NCI-H1436 treated with DMSO at 0.1 percent for 48 hours (cell line): Measurements from ENCODE around the gene TMEM151B.
"Not testable (repeated sequence)": the region's sequence is repeated elsewhere in the genome, so short reads cannot be mapped to it uniquely, and the experiment has no call there.

ENCODE experiments used
- DNase-seq: peaks from one replicate; lab custom pipeline; 2025; lab: John Stamatoyannopoulos, UW

The TMEM151B gene

GRCh38 chr6:44333942-44334341 is 63.7 kb downstream of the TMEM151B start:
- no peak for DNase-seq

GRCh38 chr6:44335631-44336030 is 65.4 kb downstream of the TMEM151B start:
- DNase-seq = no peak

- DNase-seq = peak; percentile 14
Observed at GRCh38 chr6:44338228-44339122, 68.2 kb downstream of the TMEM151B start.

GRCh38 chr6:44339301-44339700 is 69.1 kb downstream of the TMEM151B start:
- no peak for DNase-seq

GRCh38 chr6:44339763-44340625 is 69.7 kb downstream of the TMEM151B start:
- no peak for DNase-seq

- no peak for DNase-seq
Observed at GRCh38 chr6:44341095-44341890, 71.0 kb downstream of the TMEM151B start.

GRCh38 chr6:44342052-44342451 is 71.8 kb downstream of the TMEM151B start:
- peak; percentile 36 for DNase-seq

GRCh38 chr6:44342489-44342888 is 72.2 kb downstream of the TMEM151B start, which contains the start of gene SPATS1:
TSS of gene SPATS1 (plus strand) at chr6:44342650. CDS start at chr6:44343096, 446 bp downstream.
- DNase-seq = no peak

- DNase-seq = not testable (repeated sequence)
Observed at GRCh38 chr6:44346818-44347217, 76.6 kb downstream of the TMEM151B start.

GRCh38 chr6:44349904-44350649 is 79.8 kb downstream of the TMEM151B start:
- no peak for DNase-seq

- DNase-seq = not testable (repeated sequence)
Observed at GRCh38 chr6:44350650-44350994, 80.4 kb downstream of the TMEM151B start.

GRCh38 chr6:44352259-44352658 is 82.0 kb downstream of the TMEM151B start:
- no peak for DNase-seq

GRCh38 chr6:44353336-44353735 is 83.1 kb downstream of the TMEM151B start:
- DNase-seq = no peak

GRCh38 chr6:44355640-44356039 is 85.4 kb downstream of the TMEM151B start:
- DNase-seq = no peak

- no peak for DNase-seq
Observed at GRCh38 chr6:44356487-44356886, 86.2 kb downstream of the TMEM151B start.
